ENCODE measurements around the gene PRKG1.
"Not testable (repeated sequence)": the region's sequence is repeated elsewhere in the genome, so short reads cannot be mapped to it uniquely, and the experiment has no call there.

- TF ChIP-seq, protein P1, sequence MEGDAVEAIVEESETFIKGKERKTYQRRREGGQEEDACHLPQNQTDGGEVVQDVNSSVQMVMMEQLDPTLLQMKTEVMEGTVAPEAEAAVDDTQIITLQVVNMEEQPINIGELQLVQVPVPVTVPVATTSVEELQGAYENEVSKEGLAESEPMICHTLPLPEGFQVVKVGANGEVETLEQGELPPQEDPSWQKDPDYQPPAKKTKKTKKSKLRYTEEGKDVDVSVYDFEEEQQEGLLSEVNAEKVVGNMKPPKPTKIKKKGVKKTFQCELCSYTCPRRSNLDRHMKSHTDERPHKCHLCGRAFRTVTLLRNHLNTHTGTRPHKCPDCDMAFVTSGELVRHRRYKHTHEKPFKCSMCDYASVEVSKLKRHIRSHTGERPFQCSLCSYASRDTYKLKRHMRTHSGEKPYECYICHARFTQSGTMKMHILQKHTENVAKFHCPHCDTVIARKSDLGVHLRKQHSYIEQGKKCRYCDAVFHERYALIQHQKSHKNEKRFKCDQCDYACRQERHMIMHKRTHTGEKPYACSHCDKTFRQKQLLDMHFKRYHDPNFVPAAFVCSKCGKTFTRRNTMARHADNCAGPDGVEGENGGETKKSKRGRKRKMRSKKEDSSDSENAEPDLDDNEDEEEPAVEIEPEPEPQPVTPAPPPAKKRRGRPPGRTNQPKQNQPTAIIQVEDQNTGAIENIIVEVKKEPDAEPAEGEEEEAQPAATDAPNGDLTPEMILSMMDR (IDR thresholded peaks at IDR 0.05), result not testable (repeated sequence)
- not testable (repeated sequence) for TF ChIP-seq POLR2AphosphoS5 (IDR thresholded peaks at IDR 0.05); POLR2A (IDR thresholded peaks at IDR 0.05; ENCODE audit: low read depth); EP300 (IDR thresholded peaks at IDR 0.05)
These were observed 1173.6 kb downstream of the PRKG1 start for GRCh38 chr10:52247929-52248328.

Data from esophagus muscularis mucosa (tissue), 4 donors.